GM11168 (cell line): ENCODE results near the gene PPCDC.

Source experiments
- in situ Hi-C: fragments of 300-500 bp; cut with MboI; formaldehyde crosslinking; loops from one replicate; pipeline ENCODE4 v1.12.0; 2022; ENCODE audit warnings: low sequenced_read_pairs; ENCODE audit not compliant: unreplicated experiment

PPCDC gene

DNA sequence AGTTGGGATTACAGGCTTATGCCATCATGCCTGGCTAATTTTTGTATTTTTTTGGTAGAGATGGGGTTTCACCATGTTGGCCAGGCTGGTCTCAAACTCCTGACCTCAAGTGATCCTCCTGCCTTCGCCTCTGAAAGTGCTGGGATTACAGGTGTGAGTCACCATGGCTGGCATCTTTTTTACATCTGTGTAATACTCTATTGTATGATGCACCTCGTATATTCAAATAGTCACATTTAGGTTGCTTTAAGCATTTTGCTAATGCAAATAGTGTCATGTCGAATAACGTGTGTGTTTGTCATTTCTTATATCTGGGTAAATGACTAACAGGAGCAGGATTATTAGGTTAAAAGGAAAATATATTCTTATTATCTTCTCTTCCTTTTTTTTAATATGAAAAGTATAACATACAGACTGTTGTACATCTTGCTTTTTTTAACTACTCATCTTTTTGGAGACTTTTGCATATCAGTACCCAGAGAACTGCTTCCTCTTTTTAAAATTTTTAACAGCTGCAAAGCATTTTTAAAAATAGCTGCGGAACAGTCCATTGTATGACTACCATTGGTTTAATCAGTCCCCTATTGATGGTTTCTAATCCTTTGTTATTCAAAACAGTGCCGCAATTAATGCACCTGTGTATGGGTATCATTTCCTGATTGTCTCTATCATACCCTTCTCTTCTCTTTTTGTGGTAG is 14.6 kb upstream of the PPCDC start:
- in situ Hi-C loops = no loop called here

DNA sequence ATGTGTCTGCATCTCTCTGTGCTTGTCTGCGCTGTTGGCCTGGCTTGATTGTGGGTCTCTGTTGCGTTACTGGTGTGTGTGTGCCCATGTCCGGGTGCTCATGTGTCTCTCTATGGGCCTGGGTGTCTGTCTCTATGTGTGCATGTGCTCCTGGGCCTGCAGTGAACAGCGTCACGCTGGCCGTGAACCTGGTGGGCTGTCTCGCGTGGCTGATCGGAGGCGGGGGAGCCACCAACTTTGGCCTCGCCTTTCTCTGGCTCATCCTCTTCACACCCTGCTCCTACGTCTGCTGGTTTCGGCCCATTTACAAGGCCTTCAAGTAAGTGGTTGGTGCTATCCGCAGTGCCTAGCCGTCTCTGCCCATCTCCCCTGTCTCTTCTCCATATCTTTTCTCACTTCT is 7.0 kb upstream of the PPCDC start:
- in situ Hi-C loops = no loop called here

- in situ Hi-C loops = no loop called here
Observed at GRCh38 chr15:75019916-75020315, 3.5 kb upstream of the PPCDC start.

- in situ Hi-C loops = no loop called here
Observed at GRCh38 chr15:75021341-75021740, 2.0 kb upstream of the PPCDC start.

GRCh38 chr15:75022783-75023180 is 608 bp upstream of the PPCDC start:
- in situ Hi-C loops = no loop called here

- in situ Hi-C loops = no loop called here
Observed at GRCh38 chr15:75023872-75024636, 664 bp downstream of the PPCDC start.

- in situ Hi-C loops = no loop called here
Observed at GRCh38 chr15:75025107-75025506, 1.7 kb downstream of the PPCDC start.

- in situ Hi-C loops = no loop called here
Observed at GRCh38 chr15:75025548-75026260, 2.3 kb downstream of the PPCDC start.

DNA sequence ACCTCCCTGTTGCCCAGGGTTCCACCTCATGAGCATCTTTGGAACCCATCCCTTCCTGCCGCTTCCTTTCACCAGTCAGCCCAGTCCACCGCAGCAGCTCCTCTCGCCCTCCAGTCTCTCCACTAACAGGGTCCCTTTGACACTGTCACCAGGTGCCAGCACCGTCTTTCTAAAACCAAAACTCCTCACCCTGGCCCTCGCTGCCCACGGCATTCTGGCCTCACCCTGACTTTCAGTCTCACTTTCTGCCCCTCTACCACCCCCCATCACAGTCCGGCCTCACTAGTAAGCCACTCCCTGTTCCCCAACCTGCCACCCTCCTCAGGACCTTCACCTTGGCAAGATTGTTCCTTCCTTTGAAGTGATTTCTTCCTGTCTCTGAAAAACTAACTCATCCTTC is 4.2 kb downstream of the PPCDC start:
- in situ Hi-C loops = no loop called here

GRCh38 chr15:75028991-75029377 is 5.6 kb downstream of the PPCDC start:
- in situ Hi-C loops = no loop called here

DNA sequence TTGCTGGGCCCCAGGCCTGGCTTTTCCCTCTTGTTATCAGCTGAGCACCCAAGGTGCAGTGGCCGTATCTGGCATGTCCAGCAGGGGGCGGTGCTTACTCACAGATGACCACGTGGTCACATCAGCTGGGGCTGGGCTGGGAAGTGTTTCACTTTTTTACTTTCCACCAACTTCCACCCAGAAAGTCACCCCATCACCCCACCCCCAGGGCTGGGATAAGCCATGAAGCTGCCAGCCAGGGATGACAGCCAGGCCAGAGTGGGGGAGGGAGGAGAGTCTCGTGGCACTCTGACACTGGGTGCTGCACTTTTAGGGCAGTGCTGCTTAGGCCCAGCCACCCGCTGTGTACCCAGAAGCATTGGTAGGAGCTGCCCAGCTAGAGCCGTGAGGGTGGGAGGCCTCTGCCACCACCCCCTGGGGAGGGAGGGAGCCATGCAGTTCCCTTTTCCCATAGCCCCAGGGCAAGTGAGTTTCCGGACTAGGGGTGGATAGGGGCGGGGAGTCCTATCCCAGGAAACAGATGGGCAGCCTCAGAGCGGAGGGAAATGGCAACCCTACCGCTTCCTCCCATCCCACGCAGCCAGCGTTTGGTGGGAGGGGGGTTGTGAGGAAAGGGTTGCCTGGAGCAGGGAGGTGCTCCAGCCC is 6.1 kb downstream of the PPCDC start:
- in situ Hi-C loops = loop anchor here (10.0 kb wide), 1 partner anchor 275 kb away; no protein-coding TSS in a partner anchor

DNA sequence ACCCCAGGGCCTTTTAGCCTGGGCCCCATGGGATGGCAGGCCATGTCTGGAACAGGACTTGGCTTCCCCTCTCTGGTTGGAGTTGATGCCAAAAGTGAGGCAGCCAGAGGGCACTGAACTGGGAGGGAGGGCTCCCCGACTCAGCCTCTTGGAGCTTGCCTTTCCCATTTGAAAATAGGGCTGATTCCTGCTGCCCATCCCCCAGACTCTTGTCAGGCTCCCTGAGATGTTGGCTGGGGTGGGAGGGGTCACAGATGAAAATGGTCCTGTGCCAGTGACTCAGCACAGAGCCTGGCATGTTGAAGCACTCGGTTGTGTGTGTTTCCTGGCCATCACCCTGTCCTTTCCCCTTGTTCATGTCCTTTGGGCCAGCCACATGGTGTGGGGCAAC is 6.6 kb downstream of the PPCDC start:
- in situ Hi-C loops = loop anchor here (10.0 kb wide), 1 partner anchor 275 kb away; no protein-coding TSS in a partner anchor

- in situ Hi-C loops = loop anchor here (10.0 kb wide), 1 partner anchor 274 kb away; no protein-coding TSS in a partner anchor
Observed at GRCh38 chr15:75030424-75030823, 7.0 kb downstream of the PPCDC start.

DNA sequence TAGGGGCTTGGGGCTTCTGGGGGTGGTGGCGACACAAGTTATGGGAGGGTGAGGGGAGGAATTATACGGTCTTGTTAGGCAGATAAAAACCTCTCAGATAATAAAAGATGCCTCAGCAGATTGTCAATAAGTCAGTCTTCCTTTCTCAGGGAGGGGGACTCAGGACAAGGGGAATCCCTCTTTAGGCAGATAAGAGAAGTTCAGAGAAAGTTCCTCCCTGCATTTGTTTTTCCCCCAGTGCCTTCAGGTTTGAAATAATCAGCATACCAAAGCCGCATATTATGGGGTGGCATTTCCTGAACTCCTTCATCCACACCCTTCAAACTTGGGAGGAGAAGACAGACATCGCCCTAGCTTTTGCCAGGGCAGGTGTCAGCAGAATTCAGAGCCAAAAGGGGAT is 8.5 kb downstream of the PPCDC start:
- in situ Hi-C loops = loop anchor here (10.0 kb wide), 1 partner anchor 273 kb away; no protein-coding TSS in a partner anchor

GRCh38 chr15:75032395-75032794 is 9.0 kb downstream of the PPCDC start:
- in situ Hi-C loops = loop anchor here (10.0 kb wide), 1 partner anchor 272 kb away; no protein-coding TSS in a partner anchor

DNA sequence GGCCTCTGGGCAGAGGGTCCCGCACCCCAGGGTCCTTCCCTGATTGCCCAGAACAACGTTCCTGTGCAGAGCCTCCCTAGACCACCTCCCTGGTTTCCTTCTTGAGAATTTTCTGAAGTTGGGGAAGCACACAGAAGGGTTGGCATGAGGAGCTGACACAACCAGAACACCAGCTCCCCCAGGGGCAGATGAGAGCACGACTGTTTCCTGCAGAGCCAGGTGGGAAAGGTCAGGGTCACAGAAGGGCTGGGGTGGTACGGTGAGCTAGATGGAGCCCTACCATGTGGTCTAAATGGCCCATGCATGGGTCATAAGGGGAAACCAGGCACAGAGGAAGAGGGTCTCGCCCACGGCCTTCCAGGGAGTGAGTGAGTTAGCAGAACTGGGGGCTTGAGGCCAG is 10.4 kb downstream of the PPCDC start:
- in situ Hi-C loops = loop anchor here (10.0 kb wide), 1 partner anchor 271 kb away; no protein-coding TSS in a partner anchor

GRCh38 chr15:75034615-75035014 is 11.2 kb downstream of the PPCDC start:
- in situ Hi-C loops = loop anchor here (10.0 kb wide), 1 partner anchor 270 kb away; no protein-coding TSS in a partner anchor

GRCh38 chr15:75036212-75036616 is 12.8 kb downstream of the PPCDC start:
- in situ Hi-C loops = loop anchor here (10.0 kb wide), 1 partner anchor 269 kb away; no protein-coding TSS in a partner anchor

DNA sequence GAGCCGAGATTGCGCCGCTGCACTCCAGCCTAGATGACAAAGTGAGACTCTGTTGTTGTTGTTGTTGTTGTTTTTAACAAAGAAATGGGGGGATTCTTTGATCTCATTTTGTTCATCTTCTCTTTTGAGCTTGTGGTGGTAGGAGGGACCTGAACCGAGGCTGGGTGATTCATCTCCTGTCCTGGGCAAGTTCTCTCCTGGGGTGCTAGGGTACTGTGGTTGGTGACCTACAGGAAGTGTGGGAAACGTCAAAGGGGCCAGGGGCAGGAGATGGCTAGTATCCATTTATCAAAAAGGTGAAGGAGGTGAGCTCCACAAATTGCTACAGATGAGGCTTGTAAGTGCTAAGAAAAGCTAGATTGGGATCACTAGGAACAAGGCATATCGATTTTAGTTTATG is 14.3 kb downstream of the PPCDC start:
- in situ Hi-C loops = loop anchor here (10.0 kb wide), 1 partner anchor 267 kb away; no protein-coding TSS in a partner anchor

DNA sequence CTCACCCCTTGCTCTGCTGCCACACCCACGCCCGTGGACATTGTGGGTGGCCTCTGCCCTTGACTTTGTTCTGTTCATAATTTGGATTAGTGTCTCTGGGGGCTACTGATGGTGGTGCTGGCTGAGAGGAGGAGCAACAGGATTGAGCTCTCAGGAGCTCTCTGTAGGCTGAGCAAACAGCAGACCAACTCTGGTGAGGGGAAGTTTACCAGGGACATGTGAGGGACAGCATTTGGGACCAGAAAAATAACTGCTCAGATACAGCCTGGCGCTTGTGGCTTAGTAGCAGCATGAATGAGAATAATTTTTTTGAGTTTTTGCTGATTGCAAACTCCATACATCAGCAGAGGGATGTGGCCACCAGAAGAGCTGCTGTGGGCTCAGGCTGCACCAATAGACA is 14.8 kb downstream of the PPCDC start:
- in situ Hi-C loops = loop anchor here (10.0 kb wide), 1 partner anchor 267 kb away; no protein-coding TSS in a partner anchor
